GM11168 (cell line): ENCODE data around the gene LPIN2.

Experiments
- in situ Hi-C: fragments of 300-500 bp; cut with MboI; formaldehyde crosslinking; loops from one replicate; pipeline ENCODE4 v1.12.0; 2022; ENCODE audit warnings: low sequenced_read_pairs; ENCODE audit not compliant: unreplicated experiment

The LPIN2 gene

DNA sequence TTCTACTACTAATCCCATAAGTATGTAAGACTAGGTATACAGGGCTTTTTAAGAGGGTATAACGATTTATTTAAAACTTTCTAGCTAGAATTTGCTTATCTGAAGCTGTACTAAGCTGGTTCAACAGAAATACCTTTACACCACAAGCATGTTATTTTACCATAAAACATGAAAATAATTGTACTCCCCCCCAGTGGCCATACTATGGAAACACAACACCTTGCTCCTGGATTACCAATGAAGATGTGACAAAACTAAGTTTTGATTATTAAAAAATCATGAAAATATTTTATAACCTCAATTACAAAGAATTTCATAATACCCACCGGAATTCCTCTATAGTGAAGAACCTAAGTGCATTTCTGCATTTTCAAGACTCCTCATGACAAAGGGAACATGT lies 27.3 kb downstream of the LPIN2 start:
- in situ Hi-C loops, result no loop called here

DNA sequence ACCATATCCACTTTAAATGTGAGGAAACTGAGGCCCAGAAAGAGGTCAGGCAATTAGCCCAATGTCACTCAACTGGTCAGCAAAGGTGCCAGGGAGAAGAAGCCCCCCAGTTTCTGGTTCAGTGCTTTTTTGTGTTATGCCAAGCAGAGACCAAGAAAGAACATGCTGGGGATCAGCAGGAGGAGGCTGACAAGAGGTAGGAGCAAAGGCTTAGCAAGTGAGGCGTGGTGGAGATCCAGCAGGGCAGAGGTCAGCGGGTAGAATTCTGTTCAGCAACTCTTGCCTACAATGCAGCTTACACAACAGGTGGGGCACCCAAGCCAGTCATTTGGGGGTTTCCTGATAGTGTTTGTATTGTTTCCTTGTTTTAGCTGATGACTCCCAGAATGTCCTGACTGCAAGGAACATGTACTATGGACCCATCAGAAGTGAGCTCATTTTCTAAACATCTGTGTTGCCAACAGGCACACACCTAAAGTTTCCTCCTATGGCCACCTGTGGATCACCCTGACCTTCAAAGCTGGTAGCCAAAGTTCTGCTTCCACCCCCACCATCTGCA lies 28.2 kb downstream of the LPIN2 start:
- in situ Hi-C loops, result loop anchor here (5.0 kb wide), 1 partner anchor 42 kb away; no protein-coding TSS in a partner anchor

DNA sequence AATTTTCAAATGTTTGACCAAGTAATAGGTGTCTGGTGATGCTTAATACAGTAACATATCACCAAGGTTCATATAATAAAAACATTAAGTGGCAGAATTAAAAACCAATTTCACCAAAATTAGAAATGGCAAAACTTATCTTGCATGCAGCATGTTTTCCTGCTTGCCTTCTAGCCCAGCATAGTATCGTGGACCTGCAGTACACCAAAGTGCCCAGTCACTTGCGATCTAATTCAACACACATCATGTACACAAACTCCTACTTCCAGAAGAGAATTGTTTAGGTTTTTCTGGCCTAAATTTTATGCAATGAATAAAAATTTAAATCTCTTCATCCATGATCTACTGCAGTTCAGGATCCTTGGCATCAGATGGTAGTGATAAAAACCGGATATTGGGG lies 28.9 kb downstream of the LPIN2 start:
- in situ Hi-C loops, result loop anchor here (5.0 kb wide), 1 partner anchor 42 kb away; no protein-coding TSS in a partner anchor

DNA sequence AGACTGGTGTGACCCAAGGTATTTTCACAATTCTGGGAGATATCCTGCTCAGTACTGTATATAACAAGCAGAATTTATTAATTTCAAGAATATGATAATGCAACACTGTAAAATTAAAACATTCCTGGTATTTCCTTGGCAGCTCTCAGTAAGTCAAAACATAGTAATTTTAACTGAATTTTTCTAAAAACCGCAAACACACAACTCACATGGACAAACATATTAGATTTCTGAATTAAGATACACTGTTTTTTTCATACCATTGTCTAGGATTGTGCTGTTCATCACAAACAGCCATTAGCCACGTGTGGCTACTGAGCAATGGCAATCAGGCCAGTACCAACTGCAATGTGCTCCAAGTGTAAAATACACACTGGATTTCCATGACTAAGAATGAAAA lies 29.6 kb downstream of the LPIN2 start:
- in situ Hi-C loops, result loop anchor here (5.0 kb wide), 1 partner anchor 41 kb away; no protein-coding TSS in a partner anchor

GRCh38 chr18:2982452-2983269 lies 30.3 kb downstream of the LPIN2 start:
- in situ Hi-C loops, result loop anchor here (5.0 kb wide), 1 partner anchor 40 kb away; no protein-coding TSS in a partner anchor

DNA sequence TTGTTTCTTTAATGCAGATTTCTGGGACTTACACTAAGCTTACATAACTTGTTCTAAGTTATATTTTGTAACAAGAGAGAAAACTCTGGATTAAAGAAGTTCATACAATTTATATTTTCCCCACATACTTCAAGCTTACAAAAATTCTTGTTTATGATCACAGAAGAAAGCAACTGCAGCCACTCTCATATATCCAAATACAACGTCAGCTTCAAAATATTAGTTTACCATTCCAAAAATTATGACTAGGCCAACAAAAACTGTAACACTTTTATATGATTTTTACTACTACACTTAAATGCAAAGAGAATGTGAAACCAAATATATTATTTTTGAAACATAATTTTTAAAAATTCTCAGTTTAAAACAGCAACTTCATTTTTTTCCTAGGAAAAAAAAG lies 30.9 kb downstream of the LPIN2 start:
- in situ Hi-C loops, result loop anchor here (5.0 kb wide), 1 partner anchor 40 kb away; no protein-coding TSS in a partner anchor

DNA sequence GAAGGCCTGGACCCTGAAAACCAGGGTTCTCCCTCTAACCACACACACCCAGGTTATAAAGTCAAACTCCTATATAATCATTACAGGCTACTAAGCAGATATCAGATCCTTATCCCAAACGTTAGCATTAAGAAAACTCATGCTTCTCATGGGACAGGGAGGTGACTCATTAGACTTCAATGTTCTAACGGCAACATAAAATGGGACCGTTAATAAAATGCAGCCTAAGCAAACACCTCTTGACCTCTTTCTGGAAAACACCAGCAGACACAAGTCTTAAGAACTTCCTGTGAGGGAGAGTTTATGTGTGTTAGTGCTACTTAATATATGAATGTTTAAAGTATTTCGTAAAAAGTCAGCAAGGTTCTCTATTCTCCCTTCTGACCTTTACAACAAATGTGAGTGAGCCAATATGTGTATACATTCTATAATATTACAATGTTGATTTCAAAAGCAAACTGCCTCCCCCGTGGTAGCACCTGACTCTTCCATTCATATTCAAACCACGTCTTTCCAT lies 31.7 kb downstream of the LPIN2 start:
- in situ Hi-C loops, result loop anchor here (5.0 kb wide), 1 partner anchor 39 kb away; no protein-coding TSS in a partner anchor

GRCh38 chr18:2979871-2980790 lies 32.8 kb downstream of the LPIN2 start:
- in situ Hi-C loops, result loop anchor here (5.0 kb wide), 1 partner anchor 38 kb away; no protein-coding TSS in a partner anchor

DNA sequence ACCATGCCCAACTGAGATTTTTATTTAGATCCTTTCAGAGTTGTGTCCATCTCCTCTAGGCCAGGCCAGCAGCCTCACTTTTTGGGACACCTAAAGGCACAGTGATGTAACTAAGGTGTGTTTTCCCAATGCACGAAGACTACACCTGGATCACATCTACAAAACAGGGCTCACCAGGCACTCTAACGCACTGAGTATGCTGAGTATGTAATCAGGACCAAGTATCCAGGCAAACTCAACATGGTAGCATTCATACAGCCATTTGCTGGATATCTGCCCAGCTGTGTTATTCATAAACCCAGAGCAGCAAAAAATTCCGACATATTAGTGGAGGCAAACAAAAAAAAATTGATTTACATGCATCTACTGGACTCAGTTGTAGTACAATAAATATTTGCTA lies 33.8 kb downstream of the LPIN2 start:
- in situ Hi-C loops, result no loop called here

DNA sequence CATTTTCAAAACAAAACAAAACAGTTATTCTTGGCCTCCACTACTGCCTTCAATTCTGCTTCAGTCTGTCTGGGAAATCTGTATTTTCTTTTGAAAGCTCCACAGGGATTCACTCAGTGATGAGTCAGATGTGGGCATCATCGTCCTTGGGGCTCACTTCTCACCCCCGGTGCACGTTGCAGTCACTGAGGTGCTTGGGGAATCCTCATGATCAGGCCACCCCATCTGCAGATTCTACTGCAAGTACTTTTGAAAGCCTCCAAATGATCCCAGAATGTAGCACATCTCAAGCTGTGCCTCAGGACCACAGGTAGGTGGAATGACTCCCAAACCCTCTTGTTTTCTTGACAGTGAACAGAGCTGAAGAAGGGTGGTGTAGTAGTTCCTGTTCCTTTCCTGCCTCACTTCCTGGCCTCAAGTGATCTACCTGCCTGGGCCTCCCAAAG lies 34.3 kb downstream of the LPIN2 start:
- in situ Hi-C loops, result no loop called here

GRCh38 chr18:2978208-2978607 lies 34.7 kb downstream of the LPIN2 start:
- in situ Hi-C loops, result no loop called here

DNA sequence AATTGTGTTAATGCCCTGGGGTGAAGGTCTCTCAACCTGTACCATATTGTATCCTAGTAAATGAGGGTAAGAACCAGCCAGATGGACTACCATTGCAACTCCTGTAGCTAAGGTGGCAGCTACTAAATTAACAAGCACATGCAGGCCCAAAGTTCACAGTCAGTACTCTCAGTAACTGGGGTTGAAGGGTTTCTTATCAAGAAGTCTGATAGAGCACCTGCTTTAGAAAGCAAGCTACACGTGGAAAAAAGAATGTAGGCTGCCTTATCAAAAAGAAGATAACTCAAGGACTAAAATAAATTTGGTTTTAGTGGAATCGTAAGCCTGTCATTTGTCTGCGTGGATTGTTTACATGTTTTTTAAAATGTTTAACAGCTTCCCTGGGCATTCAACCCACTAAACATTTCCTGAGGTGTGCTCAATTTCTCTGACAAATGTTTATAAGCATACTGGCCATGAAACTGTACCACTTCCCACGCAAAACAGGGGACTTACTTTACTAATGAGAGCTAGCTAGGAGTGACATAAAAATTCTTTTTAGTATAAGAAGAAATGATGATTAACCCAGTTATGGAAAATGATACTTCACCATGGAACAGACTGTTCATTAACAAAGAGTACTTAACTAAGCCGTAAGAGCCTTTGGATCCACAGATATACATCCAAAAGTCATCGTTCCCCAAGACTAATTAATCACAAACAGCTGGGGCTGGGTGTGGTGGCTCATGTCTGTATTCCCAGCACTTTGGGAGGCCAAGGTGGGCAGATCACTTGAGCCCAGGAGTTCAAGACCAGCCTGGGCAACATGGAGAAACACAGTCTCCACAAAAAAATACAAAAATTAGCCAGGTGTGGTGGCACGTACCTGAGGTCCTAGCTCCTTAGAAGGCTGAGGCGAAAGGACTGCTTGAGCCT lies 36.5 kb downstream of the LPIN2 start:
- in situ Hi-C loops, result no loop called here

GRCh38 chr18:2974731-2975130 lies 38.2 kb downstream of the LPIN2 start:
- in situ Hi-C loops, result no loop called here

DNA sequence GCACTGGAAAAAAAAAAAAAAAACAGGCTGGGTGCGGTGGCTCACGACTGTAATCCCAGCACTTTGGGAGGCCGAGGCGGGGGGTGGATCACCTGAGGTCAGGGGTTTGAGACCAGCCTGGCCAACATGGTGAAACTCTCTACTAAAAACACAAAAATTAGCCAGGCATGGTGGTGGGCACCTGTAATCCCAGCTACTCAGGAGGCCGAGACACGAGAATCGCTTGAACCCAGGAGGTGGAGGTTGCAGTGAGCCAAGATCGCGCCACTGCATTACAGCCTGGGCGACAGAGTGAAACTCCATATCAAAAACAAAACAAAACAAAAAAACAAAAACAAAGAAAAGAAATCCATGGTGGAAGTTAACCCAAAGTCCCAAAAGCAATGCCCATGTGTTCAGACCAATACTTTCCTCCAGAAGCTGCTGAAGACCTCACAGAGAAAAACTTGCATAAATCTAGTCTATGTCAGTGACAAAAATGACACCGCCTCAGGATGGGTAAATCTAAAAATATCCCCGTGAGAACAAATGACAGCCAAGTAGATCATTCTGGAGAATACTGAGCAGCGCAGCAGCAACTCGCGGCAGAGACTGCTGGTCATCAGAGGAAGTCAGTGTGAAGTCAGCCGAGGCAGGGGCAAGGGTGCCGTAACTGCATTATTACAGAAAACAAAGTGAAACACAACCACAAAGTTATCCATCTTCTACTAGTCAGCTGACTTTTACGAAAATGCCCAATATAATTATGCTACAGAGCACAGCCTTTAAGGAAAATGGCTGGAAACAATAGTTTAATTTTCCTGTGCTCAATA lies 41.0 kb downstream of the LPIN2 start:
- in situ Hi-C loops, result no loop called here

- in situ Hi-C loops, result no loop called here
Measured at GRCh38 chr18:2970772-2971659, 41.9 kb downstream of the LPIN2 start.

GRCh38 chr18:2970344-2970743 lies 42.6 kb downstream of the LPIN2 start:
- in situ Hi-C loops, result no loop called here

DNA sequence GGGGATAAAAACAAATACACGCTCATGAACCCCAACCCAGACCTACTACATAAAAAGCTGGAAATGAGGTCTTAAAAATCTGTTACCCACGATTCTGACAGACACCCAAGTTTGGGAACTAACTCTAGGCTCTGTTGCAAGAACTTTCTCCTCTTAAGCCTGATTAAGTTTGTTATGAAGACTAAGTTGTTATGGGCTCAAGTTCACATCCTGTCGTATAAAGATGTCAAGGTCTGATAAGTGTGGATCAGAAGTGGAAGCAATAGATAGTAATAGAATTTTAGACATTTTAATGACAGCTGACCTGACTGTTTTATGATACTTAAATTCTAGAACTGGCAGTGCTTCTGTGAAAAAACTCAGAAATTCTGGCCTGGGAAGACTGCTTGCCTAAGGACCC lies 43.2 kb downstream of the LPIN2 start:
- in situ Hi-C loops, result no loop called here
